ENCODE measurements around the gene LZIC.

Gene LZIC

GRCh38 chr1:9910423-9911178 is 32.6 kb downstream of the LZIC start:
- DNase-seq (ENCODE audit: low read depth): peak; percentile 99

- no peak for DNase-seq (ENCODE audit: low read depth)
Observed at GRCh38 chr1:9910076-9910422, 33.1 kb downstream of the LZIC start, which contains the start of gene CTNNBIP1. CTNNBIP1 (minus strand) TSS chr1:9910269; CDS start chr1:9872064, 38,205 bp downstream.

- DNase-seq (ENCODE audit: low read depth): peak; percentile 27
Observed at GRCh38 chr1:9909234-9910046, 33.8 kb downstream of the LZIC start.

- no peak for DNase-seq (ENCODE audit: low read depth)
Observed at GRCh38 chr1:9908871-9909233, 34.3 kb downstream of the LZIC start.

- no peak for DNase-seq (ENCODE audit: low read depth)
Observed at GRCh38 chr1:9907441-9907840, 35.8 kb downstream of the LZIC start.

GRCh38 chr1:9906466-9906865 is 36.7 kb downstream of the LZIC start:
- DNase-seq (ENCODE audit: low read depth): no peak

- DNase-seq (ENCODE audit: low read depth): peak; percentile 21
Observed at GRCh38 chr1:9905010-9905409, 38.2 kb downstream of the LZIC start.

GRCh38 chr1:9904596-9904995 is 38.6 kb downstream of the LZIC start:
- peak; percentile 24 for DNase-seq (ENCODE audit: low read depth)

GRCh38 chr1:9903801-9904527 is 39.2 kb downstream of the LZIC start:
- no peak for DNase-seq (ENCODE audit: low read depth)

GRCh38 chr1:9902060-9902452 is 41.1 kb downstream of the LZIC start:
- no peak for DNase-seq (ENCODE audit: low read depth)

- DNase-seq (ENCODE audit: low read depth): no peak
Observed at GRCh38 chr1:9901148-9902059, 41.8 kb downstream of the LZIC start.

GRCh38 chr1:9900142-9901043 is 42.8 kb downstream of the LZIC start:
- no peak for DNase-seq (ENCODE audit: low read depth)

- DNase-seq (ENCODE audit: low read depth): no peak
Observed at GRCh38 chr1:9894115-9894514, 49.1 kb downstream of the LZIC start.

- peak; percentile 80 for DNase-seq (ENCODE audit: low read depth)
Observed at GRCh38 chr1:9892563-9893528, 50.3 kb downstream of the LZIC start.

GRCh38 chr1:9891207-9891606 is 52.0 kb downstream of the LZIC start:
- no peak for DNase-seq (ENCODE audit: low read depth)

GRCh38 chr1:9890224-9890731 is 52.9 kb downstream of the LZIC start:
- DNase-seq (ENCODE audit: low read depth): peak; percentile 87

GRCh38 chr1:9889411-9889810 is 53.8 kb downstream of the LZIC start:
- no peak for DNase-seq (ENCODE audit: low read depth)

GRCh38 chr1:9888886-9889285 is 54.3 kb downstream of the LZIC start:
- DNase-seq (ENCODE audit: low read depth): no peak

GRCh38 chr1:9887070-9887469 is 56.1 kb downstream of the LZIC start:
- DNase-seq (ENCODE audit: low read depth): no peak
